PC-3 (cell line): ENCODE measurements around the gene CUEDC2. TPM values are rescaled to one million over a fixed set of nuclear protein-coding genes. Genes with fewer than 3 reads are reported as not detected.

Experiments used
- ATAC-seq: fragments of 200-7000 bp; cut with Tn5 transposase; 2 replicates; pipeline ENCODE4 v1.9.1; 2020; ENCODE audit warnings: mild to moderate bottlenecking, moderate library complexity
- BruUV-seq: library from RNA; stranded (reverse); fragments of 400-500 nt; replicated peaks from 2 replicates; lab custom pipeline; 2021; lab: Mats Ljungman, UMichigan
- CTCF ChIA-PET: fragments of 300-600 bp; sonication (Branson Sonifier 250); formaldehyde crosslinking; loops from one replicate; lab custom pipeline; 2022; ENCODE audit warnings: antibody characterized with exemption; lab: Charles Lee
- POLR2A ChIA-PET: fragments of 300-600 bp; sonication (Branson Sonifier 250); formaldehyde crosslinking; loops from one replicate; lab custom pipeline; 2022; ENCODE audit warnings: antibody characterized with exemption; ENCODE audit not compliant: unreplicated experiment; lab: Charles Lee
- DNase-seq: peaks from one replicate; pipeline ENCODE4 v3.0.0-alpha.2; 2015
- H2AFZ ChIP-seq: fragments of 300-600 bp; sonication (generic); 2 replicates; pipeline ENCODE4 v1.6.0; 2016; ENCODE audit warnings: antibody characterized with exemption, low read length
- H3F3A ChIP-seq: fragments of 300-600 bp; sonication (generic); one replicate; pipeline ENCODE4 v1.6.0; 2017; ENCODE audit warnings: antibody characterized with exemption, low read length, control low read depth, mild to moderate bottlenecking; ENCODE audit not compliant: unreplicated experiment
- H3K27ac ChIP-seq: fragments of 300-600 bp; sonication (generic); 2 replicates; pipeline ENCODE4 v1.5.1; 2016; ENCODE audit warnings: mild to moderate bottlenecking, low read length
- H3K27me3 ChIP-seq: fragments of 300-600 bp; sonication (generic); 2 replicates; pipeline ENCODE4 v1.6.1; 2016; ENCODE audit warnings: low read length, mixed read lengths
- H3K36me3 ChIP-seq: fragments of 300-600 bp; sonication (generic); 2 replicates; pipeline ENCODE4 v1.6.1; 2016; ENCODE audit warnings: low read depth, mixed run types, low read length, mixed read lengths
- H3K4me1 ChIP-seq: fragments of 300-600 bp; sonication (generic); 2 replicates; pipeline ENCODE4 v1.5.1; 2016; ENCODE audit warnings: low read length; ENCODE audit not compliant: insufficient read depth
- H3K4me2 ChIP-seq: fragments of 300-600 bp; sonication (generic); 2 replicates; pipeline ENCODE4 v1.6.0; 2016; ENCODE audit warnings: low read length
- H3K4me3 ChIP-seq: fragments of 300-600 bp; sonication (generic); 2 replicates; pipeline ENCODE4 v1.5.1; 2016; ENCODE audit warnings: mild to moderate bottlenecking, low read length, mixed read lengths
- H3K79me2 ChIP-seq: fragments of 300-600 bp; sonication (generic); 2 replicates; pipeline ENCODE4 v1.6.1; 2017; ENCODE audit warnings: low read length, mixed read lengths
- H3K9ac ChIP-seq: fragments of 300-600 bp; sonication (generic); 2 replicates; pipeline ENCODE4 v1.6.0; 2016; ENCODE audit warnings: mild to moderate bottlenecking, low read length
- H3K9me2 ChIP-seq: fragments of 300-600 bp; sonication (generic); replicated peaks from 2 replicates; pipeline ENCODE4 v1.6.1; 2016; ENCODE audit warnings: mixed run types, low read length, mixed read lengths
- H3K9me3 ChIP-seq: fragments of 300-600 bp; sonication (generic); 2 replicates; pipeline ENCODE4 v1.6.1; 2016; ENCODE audit warnings: low read length, mixed read lengths
- H4K20me1 ChIP-seq: fragments of 300-600 bp; sonication (generic); 2 replicates; pipeline ENCODE4 v1.6.1; 2016; ENCODE audit warnings: low read length, mixed read lengths
- CTCF ChIP-seq: fragments of 300-600 bp; sonication (generic); conservative IDR thresholded peaks from 2 replicates; pipeline ENCODE4 v1.5.1; 2017; ENCODE audit warnings: antibody characterized with exemption, low read depth, mild to moderate bottlenecking, low read length
- EZH2 ChIP-seq: fragments of 300-600 bp; sonication (generic); IDR thresholded peaks from one replicate; pipeline ENCODE4 v1.6.1; 2017; ENCODE audit warnings: antibody characterized with exemption, mild to moderate bottlenecking, low read length; ENCODE audit not compliant: unreplicated experiment
- EZH2phosphoT487 ChIP-seq: fragments of 300-600 bp; sonication (generic); IDR thresholded peaks from 2 replicates; pipeline ENCODE4 v1.6.1; 2018; ENCODE audit warnings: mild to moderate bottlenecking, antibody characterized with exemption, low read length, borderline replicate concordance
- intact Hi-C: fragments of 100-400 bp; cut with micrococcal nuclease; formaldehyde crosslinking; loops from 2 replicates; pipeline ENCODE4 v1.9.0; 2023
- total RNA-seq: library from RNA; depleted of rRNA; stranded (reverse); fragments of >200 nt; gene quantifications from 2 replicates; pipeline ENCODE4 v1.2.3, GENCODE V29; 2014

Gene CUEDC2
- total RNA-seq, 1 experiment from 2014 or later: 51.4 TPM

GRCh38 chr10:102403115-102403514 is 29.3 kb downstream of the CUEDC2 start:
- H3K9me3 ChIP-seq: no peaks in the 10 kb centered on the region
- no peak overlapping the region for H3K4me2 ChIP-seq
- no peak overlapping the region for H3K27ac ChIP-seq
- no peaks in the 10 kb centered on the region for H3K9me2 ChIP-seq
- intact Hi-C loops: no loop called here
- no peak for TF ChIP-seq EZH2
- TF ChIP-seq CTCF: no peak
- no peak for TF ChIP-seq EZH2phosphoT487
- H3K79me2 ChIP-seq: no peaks in the 10 kb centered on the region
- POLR2A ChIA-PET: no interaction called here
- ATAC-seq: no peak
- H4K20me1 ChIP-seq: no peaks in the 10 kb centered on the region
- no peak overlapping the region for H3K4me3 ChIP-seq
- DNase-seq: no peak
- H3K4me1 ChIP-seq: peaks cover 23% of the 10 kb centered on the region
- H2AFZ ChIP-seq: no peak overlapping the region
- H3K9ac ChIP-seq: no peak overlapping the region
- no TSS peak for BruUV-seq
- no peaks in the 10 kb centered on the region; the same call in 1 of the 2 replicates for H3K36me3 ChIP-seq
- no peaks in the 10 kb centered on the region for H3F3A ChIP-seq
- CTCF ChIA-PET: interaction anchor here (0.6 to 0.7 kb wide), 3 partner anchors 147 to 233 kb away, joined by 3 read pairs; no protein-coding TSS in a partner anchor
- H3K27me3 ChIP-seq: no peaks in the 10 kb centered on the region

- no peak overlapping the region for H3K4me2 ChIP-seq
- no peak overlapping the region for H3K27ac ChIP-seq
These were observed 29.9 kb downstream of the CUEDC2 start for GRCh38 chr10:102402512-102402896.

More at GRCh38 chr10:102402512-102402896, 29.9 kb downstream of the CUEDC2 start:
- Histone ChIP-seq H3F3A (no peaks in the 10 kb centered on the region), H3K9me3 (no peaks in the 10 kb centered on the region), H3K79me2 (no peaks in the 10 kb centered on the region), H3K4me3 (no peak overlapping the region), H3K9ac (no peak overlapping the region), H4K20me1 (no peaks in the 10 kb centered on the region), H3K9me2 (no peaks in the 10 kb centered on the region), H3K36me3 (no peaks in the 10 kb centered on the region; the same call in 1 of the 2 replicates), H2AFZ (no peak overlapping the region), H3K27me3 (no peaks in the 10 kb centered on the region), H3K4me1 (peaks cover 23% of the 10 kb centered on the region)
- no TSS peak for BruUV-seq
- DNase-seq (no peak), ATAC-seq (no peak)
- ChIA-PET POLR2A (no interaction called here), CTCF (no interaction called here)
- intact Hi-C loops: no loop called here
- TF ChIP-seq EZH2phosphoT487: no peak
- TF ChIP-seq CTCF: no peak
- TF ChIP-seq EZH2: no peak
